C4-2B (cell line): ENCODE measurements around the gene BTBD3.

Experiments used
- H3K27ac ChIP-seq: fragments of 450-650 bp; 2 replicates; pipeline ENCODE4 v1.5.1; 2017
- ZFX ChIP-seq: fragments of 450-650 bp; IDR thresholded peaks from 2 replicates; pipeline ENCODE4 v1.6.1; 2017
- TF ChIP-seq, protein P1 (sequence below): fragments of 450-650 bp; conservative IDR thresholded peaks from 2 replicates; pipeline ENCODE4 v1.5.1; 2017; ENCODE audit warnings: mild to moderate bottlenecking

BTBD3 gene

GRCh38 chr20:11902285-11902697, 15.4 kb upstream of the BTBD3 start:
- no peak overlapping the region for H3K27ac ChIP-seq
- TF ChIP-seq ZFX, result no peak
- TF ChIP-seq, protein P1, sequence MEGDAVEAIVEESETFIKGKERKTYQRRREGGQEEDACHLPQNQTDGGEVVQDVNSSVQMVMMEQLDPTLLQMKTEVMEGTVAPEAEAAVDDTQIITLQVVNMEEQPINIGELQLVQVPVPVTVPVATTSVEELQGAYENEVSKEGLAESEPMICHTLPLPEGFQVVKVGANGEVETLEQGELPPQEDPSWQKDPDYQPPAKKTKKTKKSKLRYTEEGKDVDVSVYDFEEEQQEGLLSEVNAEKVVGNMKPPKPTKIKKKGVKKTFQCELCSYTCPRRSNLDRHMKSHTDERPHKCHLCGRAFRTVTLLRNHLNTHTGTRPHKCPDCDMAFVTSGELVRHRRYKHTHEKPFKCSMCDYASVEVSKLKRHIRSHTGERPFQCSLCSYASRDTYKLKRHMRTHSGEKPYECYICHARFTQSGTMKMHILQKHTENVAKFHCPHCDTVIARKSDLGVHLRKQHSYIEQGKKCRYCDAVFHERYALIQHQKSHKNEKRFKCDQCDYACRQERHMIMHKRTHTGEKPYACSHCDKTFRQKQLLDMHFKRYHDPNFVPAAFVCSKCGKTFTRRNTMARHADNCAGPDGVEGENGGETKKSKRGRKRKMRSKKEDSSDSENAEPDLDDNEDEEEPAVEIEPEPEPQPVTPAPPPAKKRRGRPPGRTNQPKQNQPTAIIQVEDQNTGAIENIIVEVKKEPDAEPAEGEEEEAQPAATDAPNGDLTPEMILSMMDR, result no peak

DNA sequence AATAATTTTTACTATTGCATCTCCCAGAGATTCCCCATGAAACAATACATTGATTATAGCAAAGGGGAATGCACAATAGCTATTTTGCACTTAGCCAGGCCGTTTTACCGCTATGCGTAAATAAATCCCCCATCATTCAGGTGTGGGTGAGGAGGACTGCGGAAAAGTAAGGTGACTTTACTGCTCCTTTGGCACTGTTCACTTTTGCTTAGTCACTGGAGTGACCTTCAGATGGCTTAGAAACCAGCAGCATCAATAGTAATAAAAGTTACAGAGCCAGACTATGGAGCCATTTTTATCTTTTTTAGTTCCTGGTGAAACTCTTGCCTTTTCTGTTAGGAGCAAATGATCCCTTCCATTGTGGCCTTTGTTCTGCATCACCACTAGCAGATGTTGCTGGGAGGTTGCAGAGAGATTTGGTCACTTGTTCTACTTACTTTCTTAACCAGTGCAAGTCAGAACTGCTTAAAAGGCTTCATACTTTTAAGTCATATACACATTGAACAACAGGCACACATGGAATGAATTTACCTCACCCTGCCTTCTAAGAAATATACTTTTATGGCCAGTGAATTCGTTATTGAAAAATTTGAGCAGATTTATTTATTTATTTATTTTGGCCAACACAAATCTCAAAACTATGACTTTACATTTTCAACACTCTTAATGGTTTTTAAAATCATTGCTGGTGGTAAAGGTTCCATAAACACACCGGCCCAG, 12.1 kb upstream of the BTBD3 start:
- TF ChIP-seq, protein P1, result no peak
- TF ChIP-seq ZFX, result no peak
- no peak overlapping the region for H3K27ac ChIP-seq

DNA sequence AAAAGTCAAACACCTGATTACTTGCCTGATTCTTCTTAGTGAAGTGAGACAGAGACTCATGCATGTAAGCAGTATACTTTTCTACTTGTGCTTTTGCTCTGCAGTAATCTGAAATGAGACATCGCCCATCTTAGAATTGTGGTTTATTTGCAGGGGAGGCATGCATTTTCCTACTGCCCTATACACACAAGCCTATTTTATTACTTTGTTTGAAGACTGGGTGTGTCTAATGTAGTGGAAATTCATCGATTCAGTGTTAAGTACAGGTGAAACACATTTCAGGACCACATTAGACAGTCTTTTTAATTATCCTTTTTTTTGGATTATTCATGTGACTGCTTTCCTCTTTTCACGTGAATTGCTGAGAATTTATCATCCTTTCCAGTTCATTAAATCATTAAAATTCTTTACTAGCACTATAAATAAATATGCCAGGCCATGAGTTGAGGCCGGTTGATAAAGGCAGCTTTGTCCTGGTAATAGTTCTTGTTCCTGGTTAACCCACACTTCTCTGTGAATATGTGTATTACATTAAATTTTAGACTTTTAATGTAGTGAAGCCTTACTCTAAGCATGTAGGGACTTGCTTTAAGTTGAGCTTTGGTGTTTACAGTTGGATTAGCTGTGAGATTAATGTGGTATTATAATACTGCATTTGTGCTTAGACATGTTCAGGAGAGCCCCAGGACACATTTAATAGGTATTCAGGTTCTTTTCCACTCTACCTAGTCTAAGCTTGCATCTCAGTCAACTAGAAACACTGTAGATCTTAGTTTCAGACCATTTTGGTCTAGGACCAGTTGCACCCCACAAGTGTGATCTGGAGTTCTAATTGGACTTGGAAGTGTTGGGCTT, 10.8 kb upstream of the BTBD3 start:
- TF ChIP-seq, protein P1, result no peak
- TF ChIP-seq ZFX, result no peak
- H3K27ac ChIP-seq, result no peak overlapping the region

- H3K27ac ChIP-seq, result no peak overlapping the region
- no peak for TF ChIP-seq ZFX
- TF ChIP-seq, protein P1, result no peak
Observed at GRCh38 chr20:11907621-11908020, 10.1 kb upstream of the BTBD3 start.

DNA sequence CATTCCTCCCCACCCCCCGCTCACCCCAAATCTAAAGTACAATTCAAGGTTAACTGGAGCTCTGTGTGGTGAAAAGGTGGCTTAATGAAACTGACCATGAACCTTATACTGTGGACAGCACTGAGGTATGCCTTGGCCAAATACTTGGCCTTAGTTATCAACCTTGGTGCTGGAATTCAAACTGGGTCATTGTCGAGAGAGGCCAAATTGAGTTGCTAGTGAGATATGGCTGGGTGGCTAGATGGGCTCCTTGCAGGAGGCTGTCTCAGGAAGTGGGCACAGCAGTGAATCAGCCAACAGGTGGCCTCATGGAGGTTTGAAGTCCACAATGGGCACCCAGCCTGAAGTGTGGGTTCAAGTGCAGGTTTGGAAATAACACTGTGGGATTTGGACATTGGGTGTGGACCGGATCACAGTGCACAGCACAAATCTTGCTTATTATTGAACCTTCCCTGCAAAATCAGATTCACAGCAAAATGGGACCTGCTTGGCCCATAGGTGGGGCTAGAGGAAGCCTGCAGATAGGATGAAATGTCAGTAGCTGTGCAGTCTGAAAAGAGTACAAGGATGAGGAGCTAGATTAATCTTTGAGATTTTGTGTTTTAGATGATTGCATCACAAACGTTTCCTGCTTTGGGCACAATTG, 5.6 kb upstream of the BTBD3 start:
- H3K27ac ChIP-seq, result no peak overlapping the region
- TF ChIP-seq, protein P1, result peak; percentile 53
- TF ChIP-seq ZFX, result no peak

DNA sequence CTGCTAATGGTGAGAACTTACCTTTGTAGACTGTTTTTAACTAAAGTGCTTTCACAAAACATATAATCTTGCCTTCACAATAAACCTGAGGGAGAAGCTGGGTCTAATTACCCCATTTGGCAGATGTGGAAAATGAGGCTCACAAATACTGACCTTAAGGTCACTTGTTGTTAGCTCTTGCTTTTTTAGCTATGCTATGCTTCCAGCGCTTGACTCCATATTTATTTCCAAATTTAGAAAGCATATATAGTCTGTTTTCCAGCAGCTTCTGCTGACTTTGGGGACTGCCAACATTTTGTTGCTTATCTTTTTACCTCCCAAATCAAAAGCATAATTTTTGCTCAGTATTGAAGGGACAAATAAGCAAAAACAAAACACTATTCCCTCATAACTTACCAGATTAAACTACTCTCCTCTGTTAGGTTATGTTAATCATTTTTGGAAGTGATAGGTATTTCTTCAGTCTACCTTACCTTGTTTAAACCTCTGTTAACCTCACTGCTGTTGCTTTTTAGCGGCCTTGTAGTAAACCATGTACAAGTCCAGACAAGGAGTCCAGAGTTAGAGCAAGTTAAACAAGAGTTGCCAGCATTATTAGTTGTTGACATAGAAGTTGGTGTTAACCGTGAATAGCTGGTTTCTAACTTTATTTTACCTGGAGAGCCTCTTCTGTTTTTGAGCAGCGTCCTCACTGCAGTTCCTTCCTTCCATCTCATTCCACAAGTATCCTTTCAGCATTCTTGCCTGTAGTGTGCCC, 4.9 kb upstream of the BTBD3 start:
- no peak for TF ChIP-seq ZFX
- TF ChIP-seq, protein P1, result peak; percentile 27
- H3K27ac ChIP-seq, result no peak overlapping the region
